GM10847 (cell line): Measurements from ENCODE around the gene FRMD3.

ENCODE experiments used
- POLR2A ChIP-seq: IDR thresholded peaks from 2 replicates; pipeline ENCODE4 v1.6.1; 2011; ENCODE audit not compliant: insufficient read length; ENCODE audit errors: extremely low read depth

The FRMD3 gene

DNA sequence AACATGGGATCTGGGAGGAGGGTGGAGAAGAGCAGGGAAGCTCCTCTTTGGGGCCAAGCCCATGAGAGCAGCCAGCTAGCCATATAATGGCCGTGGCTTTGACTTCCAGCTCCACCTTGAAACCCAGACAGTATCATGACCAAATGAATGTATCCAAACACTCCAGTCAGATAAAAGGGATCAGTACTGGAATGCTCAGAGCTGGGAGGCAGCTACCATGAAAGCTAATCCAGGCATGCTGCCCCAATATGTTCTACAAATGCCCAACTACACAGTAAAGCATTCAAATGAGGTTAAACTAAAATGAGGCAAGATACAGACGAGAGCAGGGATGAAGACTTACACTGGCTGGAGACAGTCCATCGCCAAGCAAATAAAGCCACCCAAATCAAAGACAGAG is 69.4 kb downstream of the FRMD3 start:
- no peak for TF ChIP-seq POLR2A

DNA sequence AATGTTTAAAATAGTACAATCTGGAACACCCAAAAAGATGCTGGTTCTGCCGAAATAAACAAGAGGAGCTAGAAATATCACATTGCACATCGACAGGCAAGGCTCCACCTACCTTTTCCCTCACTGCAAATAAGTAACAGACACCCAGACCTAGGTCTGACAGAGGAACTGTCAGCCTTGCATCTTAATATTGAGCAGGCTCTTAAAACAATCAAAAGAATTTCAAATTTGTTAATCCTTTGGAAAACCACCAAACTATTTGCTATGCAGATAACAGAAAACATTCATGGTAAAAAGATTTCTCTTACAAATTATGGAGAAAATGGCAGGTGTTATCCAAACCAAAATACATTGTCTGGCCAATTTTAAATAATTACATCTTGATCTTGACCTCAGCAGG is 71.3 kb downstream of the FRMD3 start:
- no peak for TF ChIP-seq POLR2A

DNA sequence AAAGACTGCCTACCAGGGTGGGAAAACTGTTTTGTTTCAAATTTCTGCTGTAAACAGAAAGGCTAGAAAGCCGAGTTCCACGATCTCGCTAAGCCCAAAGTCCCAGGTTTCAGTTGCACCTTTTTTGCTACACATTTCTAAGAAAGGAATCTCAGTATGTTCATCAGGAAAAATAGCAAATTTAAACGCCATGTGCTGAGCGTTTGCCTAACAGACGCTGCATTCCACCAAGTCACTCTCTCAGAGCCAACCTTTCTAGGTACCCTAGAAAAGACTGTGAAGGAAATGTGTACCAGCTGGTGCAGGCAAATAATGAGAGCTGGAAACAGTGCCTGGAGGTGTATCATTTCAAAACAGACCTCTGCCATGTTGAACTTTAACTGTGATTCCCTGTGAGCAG is 71.8 kb downstream of the FRMD3 start:
- TF ChIP-seq POLR2A, result no peak

DNA sequence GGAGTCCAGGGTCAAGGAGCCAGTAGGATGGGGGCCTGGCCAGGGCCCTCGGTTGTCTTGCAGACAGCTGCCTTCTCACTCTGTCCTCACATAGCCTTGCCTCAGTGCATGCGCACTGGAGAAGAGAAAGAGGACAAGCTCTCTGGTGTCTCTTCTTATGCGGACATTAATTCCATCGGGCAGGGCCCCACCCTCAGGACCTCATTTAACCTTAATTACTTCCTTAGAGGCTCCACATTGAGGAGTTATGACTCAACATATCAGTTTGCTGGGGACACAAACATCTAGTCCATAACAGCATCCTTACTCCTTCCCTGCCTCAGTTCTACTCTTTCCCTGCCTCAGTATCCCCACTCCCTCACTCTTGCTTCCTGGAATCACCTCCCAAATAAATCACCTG is 78.4 kb downstream of the FRMD3 start:
- TF ChIP-seq POLR2A, result no peak

DNA sequence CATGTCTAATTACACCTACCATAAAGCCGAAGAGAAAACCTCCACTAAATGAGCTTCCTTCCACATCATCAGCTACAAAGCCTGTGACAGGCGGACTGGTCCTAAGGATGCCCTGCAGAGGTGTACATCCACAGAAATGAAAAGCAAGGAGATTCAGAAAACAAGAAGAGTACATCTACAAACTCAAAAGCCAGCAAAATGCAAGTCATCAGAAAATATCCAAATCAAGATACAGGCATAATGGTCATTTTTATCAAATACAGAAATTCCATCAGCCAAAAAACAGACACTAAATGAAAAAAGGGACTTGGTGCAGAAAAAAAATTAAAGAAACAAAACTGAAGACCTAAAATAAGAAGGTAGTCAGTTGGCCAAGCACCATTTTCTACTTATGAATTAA is 79.7 kb downstream of the FRMD3 start:
- TF ChIP-seq POLR2A, result no peak

DNA sequence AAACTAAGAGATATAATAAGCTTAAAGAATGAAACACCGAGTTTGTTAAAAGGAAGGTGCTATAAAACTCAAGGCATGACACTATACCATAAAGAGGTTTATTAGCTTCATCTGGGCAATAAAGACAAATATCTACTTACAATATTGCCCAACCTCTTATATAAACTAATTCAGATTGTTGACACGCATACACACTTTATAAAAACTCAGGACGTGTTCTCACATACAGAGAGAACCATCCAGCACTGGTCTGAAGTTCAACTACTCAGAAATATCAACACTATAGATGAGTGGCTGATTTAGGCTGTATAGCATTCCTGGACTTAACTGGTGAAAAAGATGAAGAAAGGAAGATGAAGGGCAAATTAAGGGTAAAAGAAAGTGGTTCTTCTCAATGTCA is 81.2 kb downstream of the FRMD3 start:
- TF ChIP-seq POLR2A, result no peak

DNA sequence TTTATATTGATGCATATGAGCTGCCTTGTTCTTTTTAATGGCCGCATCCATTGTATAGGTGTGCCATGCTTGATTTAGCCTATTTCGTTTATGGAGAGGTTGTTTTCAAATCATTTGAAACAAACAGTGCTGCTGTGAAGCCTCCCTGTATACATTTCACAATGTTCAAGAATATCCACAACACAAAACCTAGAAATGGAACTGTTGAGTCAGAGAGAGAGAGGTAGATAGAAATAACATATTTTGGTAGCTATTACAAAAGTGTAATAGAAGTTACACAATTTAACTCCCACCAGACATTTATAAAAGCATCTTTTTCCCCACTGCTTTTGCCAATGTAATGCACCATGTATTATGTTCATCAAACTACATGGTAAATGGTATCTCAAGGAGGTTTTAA is 82.0 kb downstream of the FRMD3 start:
- no peak for TF ChIP-seq POLR2A

DNA sequence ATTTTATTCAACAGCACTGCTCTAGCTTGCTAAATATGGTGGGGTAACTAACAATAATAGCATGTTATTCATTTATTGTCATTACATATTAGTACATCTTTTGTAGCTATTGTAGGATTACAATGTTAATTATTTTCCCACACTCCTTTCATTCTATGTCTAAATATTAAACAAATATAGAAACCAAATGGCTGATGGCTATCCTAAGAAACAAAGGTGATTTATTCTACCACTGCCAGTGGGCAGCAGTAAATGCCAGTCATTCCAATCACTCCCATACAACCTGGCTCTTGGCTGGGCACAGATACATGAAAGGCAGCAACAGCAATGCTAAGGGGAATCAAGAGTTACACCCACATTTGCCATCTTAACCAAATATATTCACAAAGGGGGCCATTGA is 84.1 kb downstream of the FRMD3 start:
- TF ChIP-seq POLR2A, result no peak

DNA sequence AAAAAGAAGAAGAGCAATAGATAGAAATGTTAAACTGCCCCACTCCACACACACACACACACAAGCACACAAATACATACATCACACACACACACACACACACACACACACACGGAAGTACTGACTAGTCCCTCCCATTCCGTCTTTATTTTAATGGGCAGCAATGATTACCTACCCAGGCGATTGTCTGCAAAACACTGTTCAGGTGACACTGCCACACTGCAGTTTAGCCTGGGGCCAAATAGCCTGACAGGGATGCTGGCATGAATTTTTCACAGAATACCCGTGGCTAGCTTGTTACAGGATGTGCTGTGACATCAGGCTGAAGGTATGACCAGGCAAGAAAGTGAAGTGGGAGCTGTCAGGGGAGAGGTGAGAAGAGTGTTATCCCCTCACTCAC is 86.9 kb downstream of the FRMD3 start:
- TF ChIP-seq POLR2A, result no peak

DNA sequence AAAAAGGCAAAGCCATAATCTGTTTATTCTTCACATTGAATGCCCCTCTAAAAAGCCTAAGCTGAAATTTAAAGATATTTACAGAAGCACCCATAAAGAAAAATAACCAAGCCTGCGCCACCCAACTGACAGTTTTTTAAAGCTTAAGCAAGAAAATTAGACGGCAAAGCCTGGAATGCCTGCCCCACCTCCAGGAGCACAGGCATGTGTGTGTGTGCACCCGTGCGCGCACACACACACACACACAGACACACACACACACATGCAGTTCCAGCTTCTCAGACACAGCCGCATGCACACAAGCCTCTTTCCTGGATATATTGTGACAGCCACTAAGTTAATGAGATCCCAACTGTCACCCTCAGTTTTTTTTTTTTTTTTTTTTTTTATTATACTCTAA is 88.2 kb downstream of the FRMD3 start:
- TF ChIP-seq POLR2A, result no peak

DNA sequence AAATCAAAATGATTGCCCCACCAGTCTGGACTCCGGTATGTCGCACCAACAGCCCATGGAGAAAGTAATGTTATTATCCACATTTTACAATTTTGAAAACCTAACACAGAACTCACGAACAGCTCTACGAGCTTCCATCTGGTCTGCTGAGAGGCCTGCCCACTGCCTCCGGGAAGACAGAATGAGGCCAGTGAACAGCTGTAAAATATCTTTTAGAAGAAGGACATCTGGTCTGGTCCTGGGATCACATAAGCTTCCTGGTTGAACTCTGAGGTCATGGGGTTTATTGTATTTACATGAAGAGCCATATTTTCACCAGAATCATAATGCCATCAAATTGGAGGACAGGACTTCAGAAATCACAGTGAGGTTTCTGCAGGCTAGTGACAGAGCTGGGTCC is 89.0 kb downstream of the FRMD3 start:
- TF ChIP-seq POLR2A, result no peak

DNA sequence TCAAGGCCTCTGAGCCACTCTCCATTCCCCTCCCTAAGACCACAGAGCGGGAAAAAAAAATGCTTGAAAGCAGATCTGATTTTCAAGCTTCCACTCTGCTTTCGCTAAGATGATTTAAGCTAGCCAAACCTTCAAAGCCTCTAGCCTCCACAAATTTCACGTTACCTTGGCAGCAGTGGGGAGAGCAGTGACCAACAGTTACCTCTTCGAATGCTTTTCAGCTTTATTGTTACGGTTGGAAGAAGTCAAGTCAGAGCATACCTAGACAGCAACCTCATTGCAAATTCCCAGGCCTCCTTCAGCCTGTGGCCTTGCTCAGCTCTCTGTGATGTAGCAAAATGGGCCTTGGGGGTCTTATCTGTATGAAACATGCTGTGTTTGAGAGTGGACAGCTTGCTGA is 89.6 kb downstream of the FRMD3 start:
- no peak for TF ChIP-seq POLR2A

DNA sequence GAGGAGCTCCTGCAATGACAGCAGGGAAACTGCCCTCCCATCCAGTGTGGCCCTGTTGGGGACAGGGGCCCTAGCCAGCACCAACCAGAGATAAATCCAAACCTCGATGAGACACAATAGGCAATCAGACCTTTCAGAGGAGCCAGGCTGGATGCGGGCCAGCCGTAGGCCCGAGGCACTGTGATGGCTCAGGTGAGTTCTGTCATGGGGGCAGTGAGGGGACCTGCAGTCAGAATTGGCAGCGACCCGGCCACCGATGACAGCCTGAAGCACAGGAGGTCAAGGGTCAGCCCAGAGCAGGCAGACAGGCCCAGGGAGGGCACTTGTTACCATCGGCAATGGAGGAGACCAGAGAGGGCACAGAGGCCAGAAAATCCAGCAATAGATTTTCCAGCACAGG is 90.8 kb downstream of the FRMD3 start:
- TF ChIP-seq POLR2A, result no peak

DNA sequence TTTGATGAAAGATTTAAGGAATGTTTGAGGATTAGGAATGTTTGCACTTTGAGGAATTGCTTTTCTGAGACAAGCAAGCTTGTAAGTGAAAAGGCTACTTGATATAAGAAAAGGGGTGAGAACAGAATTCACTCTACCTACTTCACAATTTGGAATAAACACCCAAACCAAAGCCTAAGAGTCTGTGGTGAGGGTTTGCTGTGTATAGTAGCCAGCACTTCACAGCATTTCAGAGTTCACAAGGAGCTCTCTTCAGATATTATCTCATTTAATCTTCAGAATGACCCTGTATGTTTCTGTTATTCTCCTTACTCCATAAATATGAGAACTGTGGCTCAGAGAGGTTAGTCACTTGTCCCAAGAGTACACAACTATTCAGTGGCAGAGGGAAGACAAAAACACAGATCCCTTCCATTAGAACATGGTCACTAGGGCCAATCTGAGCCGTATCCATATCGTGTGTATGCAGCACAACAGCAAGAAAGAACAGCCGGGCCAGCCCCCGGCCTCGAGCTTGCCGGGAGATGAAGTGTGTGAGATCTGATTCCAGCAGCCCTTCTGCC is 92.4 kb downstream of the FRMD3 start:
- TF ChIP-seq POLR2A, result no peak

DNA sequence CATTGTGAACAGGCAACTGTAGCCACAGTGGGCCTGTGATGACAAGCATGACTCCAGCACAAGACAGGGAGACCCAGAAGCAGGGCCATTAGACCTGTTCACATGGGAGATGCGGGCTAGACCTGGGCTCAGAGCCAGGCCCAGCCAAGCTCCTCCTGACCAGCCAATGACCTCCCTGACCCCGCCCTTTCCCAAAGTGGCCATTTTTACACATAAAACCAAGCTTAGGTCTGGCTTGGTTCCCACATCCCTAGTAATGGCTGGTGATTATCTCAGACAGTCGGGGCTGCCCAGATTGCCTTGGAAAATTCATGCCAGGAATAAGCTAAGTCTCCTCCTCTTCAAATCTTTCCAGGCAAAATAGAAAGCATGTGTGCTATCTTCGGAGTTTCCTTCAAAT is 94.1 kb downstream of the FRMD3 start:
- TF ChIP-seq POLR2A, result no peak

DNA sequence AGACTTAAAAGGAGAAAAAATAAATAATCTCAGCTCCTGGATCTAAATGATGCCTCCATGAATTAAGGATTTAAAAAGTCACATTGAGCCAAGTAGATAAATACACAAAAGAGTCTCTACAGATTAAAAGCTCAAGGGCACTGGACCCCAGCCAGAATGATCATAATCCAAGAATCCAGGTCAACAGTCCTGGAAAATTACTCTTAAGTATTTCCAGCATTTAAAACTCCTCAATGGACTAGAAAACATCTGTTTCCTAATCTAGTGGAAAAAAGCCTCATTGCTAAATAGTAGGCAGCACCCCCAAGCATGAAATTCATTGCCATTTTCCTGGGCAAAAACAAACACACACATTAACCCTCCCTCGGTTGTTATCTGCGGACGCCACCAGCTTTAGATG is 96.8 kb downstream of the FRMD3 start:
- TF ChIP-seq POLR2A, result no peak

DNA sequence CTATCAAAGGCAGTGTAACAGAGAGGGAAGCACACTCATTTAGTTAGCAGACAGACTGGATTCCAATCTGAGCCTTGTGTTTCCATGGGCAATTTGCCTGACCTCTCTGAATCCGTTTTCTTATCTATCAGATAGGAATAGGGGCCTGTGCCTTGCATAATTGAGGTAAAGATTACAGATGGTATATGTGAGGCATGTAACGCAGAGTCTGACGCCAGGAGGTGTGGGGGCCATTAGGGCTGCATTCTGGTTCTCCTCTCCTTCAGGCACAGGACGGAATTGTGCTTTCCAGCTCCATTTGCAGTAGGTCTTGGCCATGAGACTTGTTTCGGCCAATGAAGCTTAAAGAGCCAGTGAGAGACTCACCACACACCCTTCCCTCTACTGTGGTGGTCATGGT is 97.6 kb downstream of the FRMD3 start:
- no peak for TF ChIP-seq POLR2A

DNA sequence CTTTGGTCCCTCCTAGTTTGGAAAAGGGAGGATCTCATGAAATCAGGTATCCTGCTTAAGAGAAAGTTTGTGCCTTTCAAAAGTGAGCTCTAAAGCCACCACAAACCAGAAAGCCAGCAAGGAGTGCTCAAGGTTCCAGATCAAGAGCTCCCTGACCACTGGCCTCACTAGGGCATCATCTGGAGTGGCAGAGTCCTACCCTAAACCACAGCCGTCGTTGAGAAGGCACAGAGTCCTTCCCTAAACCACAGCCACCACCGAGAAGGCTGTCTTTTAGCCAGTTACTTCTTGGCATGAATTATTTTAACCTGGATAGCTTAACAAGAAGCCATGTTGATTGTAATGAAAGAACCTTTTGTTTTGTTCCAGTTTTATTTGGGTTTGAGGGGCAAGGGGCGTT is 102.9 kb downstream of the FRMD3 start:
- no peak for TF ChIP-seq POLR2A
